ENCODE data around the gene GIMAP5.
A peak's percentile ranks its signal among the peaks of the same experiment; 100 is the strongest.

The GIMAP5 gene

GRCh38 chr7:150735596-150736358, 1.4 kb upstream of the GIMAP5 start:
- DNase-seq (ENCODE audit: low read depth) = no peak

- DNase-seq (ENCODE audit: low read depth) = no peak
Measured at GRCh38 chr7:150736864-150737263, 354 bp upstream of the GIMAP5 start.

- DNase-seq (ENCODE audit: low read depth) = no peak
Measured at GRCh38 chr7:150738092-150738491, 874 bp downstream of the GIMAP5 start.

GRCh38 chr7:150738591-150739001, 1.4 kb downstream of the GIMAP5 start:
- peak; percentile 14 for DNase-seq (ENCODE audit: low read depth)

DNA sequence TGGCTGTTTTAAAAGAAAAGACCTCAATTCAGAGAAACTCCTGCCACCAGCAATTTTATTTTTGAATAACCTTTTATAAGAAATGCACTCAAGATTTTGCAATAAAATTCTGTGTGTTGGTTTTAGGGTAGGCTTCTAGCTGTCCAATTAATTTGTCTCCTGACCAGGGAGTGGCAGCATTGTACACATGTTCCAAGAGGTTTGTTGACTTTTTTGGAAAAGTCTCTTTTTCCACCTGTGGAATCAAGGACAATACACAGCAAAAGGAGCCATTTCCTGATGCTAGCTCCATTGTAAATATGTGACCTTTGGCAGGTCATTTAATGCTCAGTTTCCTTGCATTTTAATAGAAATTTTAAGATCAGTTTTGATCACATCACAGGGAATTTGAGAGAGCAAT, 1.8 kb downstream of the GIMAP5 start:
- DNase-seq (ENCODE audit: low read depth) = no peak

- DNase-seq (ENCODE audit: low read depth) = no peak
Measured at GRCh38 chr7:150740053-150740452, 2.8 kb downstream of the GIMAP5 start.

DNA sequence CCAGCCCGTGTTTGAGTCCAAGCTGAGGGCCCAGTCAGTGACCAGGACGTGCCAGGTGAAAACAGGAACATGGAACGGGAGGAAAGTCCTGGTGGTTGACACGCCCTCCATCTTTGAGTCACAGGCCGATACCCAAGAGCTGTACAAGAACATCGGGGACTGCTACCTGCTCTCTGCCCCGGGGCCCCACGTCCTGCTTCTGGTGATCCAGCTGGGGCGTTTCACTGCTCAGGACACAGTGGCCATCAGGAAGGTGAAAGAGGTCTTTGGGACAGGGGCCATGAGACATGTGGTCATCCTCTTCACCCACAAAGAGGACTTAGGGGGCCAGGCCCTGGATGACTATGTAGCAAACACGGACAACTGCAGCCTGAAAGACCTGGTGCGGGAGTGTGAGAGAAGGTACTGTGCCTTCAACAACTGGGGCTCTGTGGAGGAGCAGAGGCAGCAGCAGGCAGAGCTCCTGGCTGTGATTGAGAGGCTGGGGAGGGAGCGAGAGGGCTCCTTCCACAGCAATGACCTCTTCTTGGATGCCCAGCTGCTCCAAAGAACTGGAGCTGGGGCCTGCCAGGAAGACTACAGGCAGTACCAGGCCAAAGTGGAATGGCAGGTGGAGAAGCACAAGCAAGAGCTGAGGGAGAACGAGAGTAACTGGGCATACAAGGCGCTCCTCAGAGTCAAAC, 5.2 kb downstream of the GIMAP5 start:
- DNase-seq (ENCODE audit: low read depth) = no peak

- DNase-seq (ENCODE audit: low read depth) = no peak
Measured at GRCh38 chr7:150744041-150744656, 6.9 kb downstream of the GIMAP5 start.

DNA sequence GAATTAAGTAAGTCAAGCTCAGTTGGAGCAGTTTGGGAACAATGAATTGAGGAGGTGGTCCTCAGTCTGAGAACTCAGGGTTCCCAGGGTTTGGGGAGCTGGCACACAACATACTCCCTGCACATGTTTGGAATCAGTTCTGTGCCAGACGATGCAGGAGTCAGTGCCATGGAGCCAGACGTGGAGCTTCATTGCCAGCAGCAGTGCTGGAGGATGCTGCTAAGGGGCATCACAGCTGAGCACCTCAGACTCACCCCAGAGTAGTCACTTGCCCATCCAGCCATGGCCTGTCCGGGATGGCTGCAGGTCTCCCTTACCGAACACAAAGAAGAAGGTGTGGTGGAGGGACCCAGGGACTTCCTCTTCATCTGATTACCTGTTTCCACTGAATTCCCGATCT, 7.9 kb downstream of the GIMAP5 start:
- DNase-seq (ENCODE audit: low read depth) = no peak

DNA sequence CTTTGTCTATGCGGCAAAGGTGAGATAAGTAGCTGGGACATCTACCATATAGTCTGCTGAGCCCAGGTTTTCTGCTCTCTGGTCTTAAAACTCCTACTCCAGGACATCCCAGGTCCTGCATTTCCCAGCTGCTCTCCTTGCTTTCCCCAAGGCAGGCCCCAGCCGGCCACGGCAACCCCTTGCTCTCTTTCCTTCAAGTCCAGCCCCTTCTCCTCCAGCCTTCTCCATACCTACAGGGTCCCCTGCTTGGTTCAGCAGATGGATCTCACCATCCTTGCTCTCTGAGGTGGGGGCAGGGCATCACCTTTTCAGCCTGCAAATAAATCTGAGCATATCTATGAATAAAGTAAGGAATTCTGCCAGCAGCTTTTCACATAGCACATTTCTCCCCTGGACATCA, 8.7 kb downstream of the GIMAP5 start:
- no peak for DNase-seq (ENCODE audit: low read depth)

DNA sequence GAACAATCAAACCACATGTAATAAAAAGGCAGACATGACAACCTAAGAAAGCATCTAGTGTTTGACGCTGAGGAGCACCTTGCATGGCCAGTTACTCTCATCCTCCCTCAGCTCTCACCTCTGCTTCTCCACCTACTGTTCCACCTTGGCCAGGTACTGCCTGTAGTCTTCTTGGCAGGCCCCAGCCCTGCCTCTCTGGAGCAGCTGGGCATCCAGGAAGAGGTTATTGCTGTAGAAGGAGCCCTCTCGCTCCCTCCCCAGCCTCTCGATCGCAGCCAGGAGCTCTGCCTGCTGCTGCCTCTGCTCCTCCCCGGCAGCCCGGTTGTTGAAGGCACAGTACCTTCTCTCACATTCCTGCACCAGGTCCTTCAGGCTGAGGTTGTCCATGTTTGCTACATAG, 9.7 kb downstream of the GIMAP5 start:
- no peak for DNase-seq (ENCODE audit: low read depth)

DNA sequence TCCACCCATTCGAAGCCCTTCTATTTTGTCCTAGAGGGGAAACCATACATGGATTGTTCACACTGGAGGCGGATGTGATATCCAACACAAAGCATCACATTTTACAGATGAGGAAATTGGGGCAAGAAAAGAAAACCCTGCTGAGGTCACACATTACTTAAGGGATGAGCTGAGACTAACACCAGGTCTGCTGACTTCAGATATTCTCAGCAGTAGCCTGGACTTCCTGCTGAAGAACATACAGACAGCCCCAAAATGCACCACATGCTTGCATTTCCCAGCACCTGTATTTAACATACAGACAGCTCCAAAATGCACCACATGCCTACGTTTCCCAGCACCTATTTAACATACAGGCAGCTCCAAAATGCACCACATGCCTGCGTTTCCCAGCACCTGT, 11.2 kb downstream of the GIMAP5 start:
- no peak for DNase-seq (ENCODE audit: low read depth)

GRCh38 chr7:150751702-150752101, 14.5 kb downstream of the GIMAP5 start:
- no peak for DNase-seq (ENCODE audit: low read depth)

DNA sequence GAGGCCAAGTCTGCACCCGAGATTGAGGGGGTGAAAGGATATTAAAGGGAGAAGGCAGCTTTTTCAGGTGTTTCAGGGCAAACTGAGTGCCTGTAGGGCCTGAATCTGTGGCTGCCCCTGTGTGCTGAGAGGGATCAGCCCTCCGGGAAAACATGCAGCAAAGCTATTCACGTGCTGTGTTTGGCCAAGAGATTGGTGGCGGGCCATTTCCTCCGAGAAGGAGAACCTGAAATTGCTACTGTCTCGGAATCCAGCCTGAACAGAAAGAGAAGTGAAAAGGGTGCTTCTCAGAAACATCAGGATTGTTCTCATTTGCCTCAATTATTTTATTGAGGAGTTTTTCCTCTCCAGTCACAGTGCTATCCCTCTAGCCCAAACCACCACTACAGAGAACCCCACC, 16.0 kb downstream of the GIMAP5 start:
- DNase-seq (ENCODE audit: low read depth) = no peak

DNA sequence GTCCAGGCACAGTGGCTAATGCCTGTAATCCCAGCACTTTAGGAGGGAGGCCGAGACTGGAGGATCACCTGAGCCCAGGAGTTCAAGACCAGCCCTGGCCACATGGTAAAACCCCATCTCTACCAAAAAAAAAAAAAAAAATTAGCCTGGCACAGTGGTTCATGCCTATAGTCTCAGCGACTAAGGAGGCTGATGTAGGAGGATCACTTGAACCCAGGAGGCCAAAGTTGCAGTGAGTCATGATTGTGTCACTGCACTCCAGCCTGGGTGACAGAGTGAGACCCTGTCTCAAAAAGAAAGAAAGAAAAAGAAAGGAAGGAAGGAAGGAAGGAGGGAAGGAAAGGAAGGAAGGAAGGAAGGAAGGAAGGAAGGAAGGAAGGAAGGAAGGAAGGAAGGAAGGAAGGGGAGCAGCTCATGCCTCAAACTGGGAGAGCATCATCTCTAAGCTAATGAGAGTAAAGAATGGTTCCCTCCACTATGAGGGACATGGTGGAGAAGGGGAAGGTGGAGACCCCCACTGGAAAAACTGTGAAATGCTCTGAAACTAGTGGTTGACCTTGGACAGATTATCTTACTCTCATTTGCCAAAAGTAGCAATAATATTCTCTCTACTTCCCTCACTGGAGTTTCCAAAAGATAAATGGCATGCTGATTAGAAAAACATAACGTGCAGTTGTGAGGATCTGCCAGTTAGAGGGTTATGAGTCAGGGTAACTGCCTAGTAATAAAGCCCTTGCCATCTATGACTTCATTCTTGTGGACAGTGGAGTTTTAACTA, 16.8 kb downstream of the GIMAP5 start:
- no peak for DNase-seq (ENCODE audit: low read depth)

DNA sequence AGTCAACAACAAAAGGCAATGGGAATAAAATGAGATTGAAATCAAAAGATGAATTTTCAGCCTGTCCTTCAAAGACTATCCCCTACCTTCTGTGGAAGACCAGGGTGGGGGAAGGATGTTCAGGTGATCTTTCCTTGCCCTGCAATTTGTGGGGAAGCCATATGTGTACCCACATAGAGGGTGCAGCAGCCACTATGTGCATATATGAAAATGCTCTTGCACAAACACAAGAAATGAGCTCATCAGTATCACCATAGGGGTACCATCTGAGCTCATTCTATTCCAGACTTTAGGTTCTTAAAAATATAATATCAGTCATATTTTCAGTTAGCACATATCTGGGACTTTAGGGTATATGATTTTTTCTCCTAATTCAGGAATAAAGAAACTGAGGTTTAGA, 17.7 kb downstream of the GIMAP5 start:
- DNase-seq (ENCODE audit: low read depth) = no peak

GRCh38 chr7:150755473-150756099, 18.4 kb downstream of the GIMAP5 start:
- no peak for DNase-seq (ENCODE audit: low read depth)

- DNase-seq (ENCODE audit: low read depth) = no peak
Measured at GRCh38 chr7:150756166-150756565, 18.9 kb downstream of the GIMAP5 start.

- DNase-seq (ENCODE audit: low read depth) = no peak
Measured at GRCh38 chr7:150756858-150757257, 19.6 kb downstream of the GIMAP5 start.

GRCh38 chr7:150759479-150759878, 22.3 kb downstream of the GIMAP5 start:
- no peak for DNase-seq (ENCODE audit: low read depth)

GRCh38 chr7:150766334-150766709, 29.1 kb downstream of the GIMAP5 start:
- DNase-seq (ENCODE audit: low read depth) = no peak

- DNase-seq (ENCODE audit: low read depth) = no peak
Measured at GRCh38 chr7:150769768-150770167, 32.5 kb downstream of the GIMAP5 start.
